Panc1 (cell line): ENCODE measurements around the gene TMEM163. TPM values are rescaled to one million over a fixed set of nuclear protein-coding genes. Genes with fewer than 3 reads are reported as not detected.

Experiments
- ATAC-seq: fragments of 200-7000 bp; cut with Tn5 transposase; 2 replicates; pipeline ENCODE4 v1.9.1; 2020; ENCODE audit warnings: mild to moderate bottlenecking, moderate library complexity
- BruUV-seq: library from RNA; stranded (reverse); fragments of 400-500 nt; replicated peaks from 2 replicates; lab custom pipeline; 2021; lab: Mats Ljungman, UMichigan
- CTCF ChIA-PET: fragments of 300-600 bp; sonication (Branson Sonifier 250); formaldehyde crosslinking; loops from one replicate; lab custom pipeline; 2022; ENCODE audit warnings: antibody characterized with exemption; lab: Charles Lee
- POLR2A ChIA-PET: fragments of 300-600 bp; sonication (Branson Sonifier 250); formaldehyde crosslinking; loops from one replicate; lab custom pipeline; 2022; ENCODE audit warnings: antibody characterized with exemption; lab: Charles Lee
- DNase-seq: peaks from one replicate; pipeline ENCODE4 v3.0.0-alpha.2; 2010; ENCODE audit warnings: low read depth, low spot score
- H3K27ac ChIP-seq: 2 replicates; pipeline ENCODE4 v1.5.1; 2011; ENCODE audit warnings: mild to moderate bottlenecking, low read length, inconsistent platforms
- H3K27me3 ChIP-seq: fragments of 200-500 bp; sonication (Bioruptor generic); 2 replicates; pipeline ENCODE4 v1.6.0; 2014; ENCODE audit warnings: low read length, inconsistent platforms; ENCODE audit not compliant: control insufficient read depth, insufficient read depth
- H3K36me3 ChIP-seq: fragments of 200-500 bp; sonication (Bioruptor generic); 2 replicates; pipeline ENCODE4 v1.5.1; 2014; ENCODE audit warnings: inconsistent platforms, mild to moderate bottlenecking, low read length, moderate library complexity; ENCODE audit not compliant: control insufficient read depth, insufficient read depth
- H3K4me1 ChIP-seq: 2 replicates; pipeline ENCODE4 v1.5.1; 2011; ENCODE audit warnings: inconsistent platforms, mild to moderate bottlenecking, low read length, moderate library complexity; ENCODE audit not compliant: control insufficient read depth, insufficient read depth
- H3K4me3 ChIP-seq, 2 experiments: 2 replicates each; pipeline ENCODE4 v1.5.1; 2011 to 2012; ENCODE audit warnings: low read depth in 2 of 2, low read length in 2 of 2, mild to moderate bottlenecking in 2 of 2, inconsistent platforms in 1 of 2, moderate library complexity in 1 of 2
- H3K9me3 ChIP-seq: fragments of 200-500 bp; sonication (Bioruptor generic); 2 replicates; pipeline ENCODE4 v1.5.1; 2014; ENCODE audit warnings: low read depth, mild to moderate bottlenecking, inconsistent platforms, low read length, moderate library complexity; ENCODE audit not compliant: control insufficient read depth, insufficient read depth
- CTCF ChIP-seq: fragments of 450-650 bp; IDR thresholded peaks from 2 replicates; pipeline ENCODE4 v1.5.1; 2017; ENCODE audit warnings: mild to moderate bottlenecking
- POLR2AphosphoS5 ChIP-seq: IDR thresholded peaks from 2 replicates; pipeline ENCODE4 v1.6.1; 2012; ENCODE audit warnings: mild to moderate bottlenecking, low read depth, low read length, moderate library complexity
- REST ChIP-seq, 2 experiments: IDR thresholded peaks; 2 replicates each; pipeline ENCODE4 v1.6.1; 2011 to 2012; ENCODE audit warnings: low read depth in 2 of 2, control low read depth in 1 of 2, low read length in 1 of 2, mild to moderate bottlenecking in 1 of 2, moderate library complexity in 1 of 2; ENCODE audit not compliant: insufficient read depth in 1 of 2
- SIN3A ChIP-seq: IDR thresholded peaks from 2 replicates; pipeline ENCODE4 v1.6.1; 2012; ENCODE audit warnings: low read depth, mild to moderate bottlenecking, low read length, moderate library complexity, borderline replicate concordance; ENCODE audit not compliant: insufficient read depth
- TCF7L2 ChIP-seq: IDR thresholded peaks from 2 replicates; pipeline ENCODE4 v1.6.1; 2011; ENCODE audit warnings: mild to moderate bottlenecking, low read depth, low read length, inconsistent platforms
- in situ Hi-C: cut with HindIII; loops from 2 replicates; pipeline ENCODE4 v1.10.0; 2016; ENCODE audit warnings: low sequenced_read_pairs, low pct_unique_long_range_greater_than_20kb
- intact Hi-C: fragments of 100-400 bp; cut with micrococcal nuclease; formaldehyde crosslinking; loops from one replicate; pipeline ENCODE4 v1.10.0; 2022; ENCODE audit not compliant: unreplicated experiment
- total RNA-seq: library from RNA; stranded (reverse); gene quantifications from one replicate; pipeline ENCODE4 v1.2.1, GENCODE V29; 2021; ENCODE audit not compliant: unreplicated experiment

Gene TMEM163
- total RNA-seq, 1 experiment from 2014 or later, result not detected

- in situ Hi-C loops (no loop called here), intact Hi-C loops (no loop called here)
- no peak overlapping the region for H3K27ac ChIP-seq
- no peak for ATAC-seq
- no peak for DNase-seq
- no TSS peak for BruUV-seq
- no peaks in the 10 kb centered on the region for H3K4me1 ChIP-seq
- no peak overlapping the region for H3K4me3 ChIP-seq
- H3K27me3 ChIP-seq, result no peaks in the 10 kb centered on the region; the same call in 1 of the 2 replicates
- ChIA-PET CTCF (no interaction called here), POLR2A (no interaction called here)
- no peaks in the 10 kb centered on the region for H3K9me3 ChIP-seq
- no peak for TF ChIP-seq CTCF
- no peak for TF ChIP-seq SIN3A
- no peak for TF ChIP-seq POLR2AphosphoS5
- no peak for TF ChIP-seq REST (IDR thresholded peaks at IDR 0.05; ENCODE audit: insufficient read depth in 1 of 2, low read depth in 2 of 2, low read length in 1 of 2)
- TF ChIP-seq TCF7L2, result no peak
- H3K36me3 ChIP-seq, result no peaks in the 10 kb centered on the region
Observed at GRCh38 chr2:134468164-134468563, 250.6 kb downstream of the TMEM163 start.

- ATAC-seq (no peak), DNase-seq (no peak)
- H3K27me3 ChIP-seq, result no peaks in the 10 kb centered on the region
- TF ChIP-seq SIN3A (no peak), TCF7L2 (no peak), CTCF (peak; percentile 46), REST (IDR thresholded peaks at IDR 0.05; ENCODE audit: insufficient read depth in 1 of 2, low read depth in 2 of 2, low read length in 1 of 2) (no peak)
- no peak overlapping the region for H3K4me3 ChIP-seq
- no peaks in the 10 kb centered on the region for H3K36me3 ChIP-seq
- ChIA-PET POLR2A (no interaction called here), CTCF (no interaction called here)
- in situ Hi-C loops (no loop called here), intact Hi-C loops (no loop called here)
- BruUV-seq, result no TSS peak
- H3K4me1 ChIP-seq, result no peaks in the 10 kb centered on the region
- H3K9me3 ChIP-seq, result no peaks in the 10 kb centered on the region
- no peak overlapping the region for H3K27ac ChIP-seq
Observed at GRCh38 chr2:134466141-134466540, 252.7 kb downstream of the TMEM163 start.
